Activated CD8-positive, alpha-beta memory T cell treated with anti-CD3 and anti-CD28 coated beads, Interleukin-2, amount 50 U/mL, for 24 hours (primary cell): Measurements from ENCODE around the gene ACSF3.
"Not testable (repeated sequence)": the region's sequence is repeated elsewhere in the genome, so short reads cannot be mapped to it uniquely, and the experiment has no call there.

ENCODE experiments used
- DNase-seq: peaks from one replicate; pipeline ENCODE4 v3.0.0-alpha.2; 2020; ENCODE audit errors: extremely low read depth

Gene ACSF3

DNA sequence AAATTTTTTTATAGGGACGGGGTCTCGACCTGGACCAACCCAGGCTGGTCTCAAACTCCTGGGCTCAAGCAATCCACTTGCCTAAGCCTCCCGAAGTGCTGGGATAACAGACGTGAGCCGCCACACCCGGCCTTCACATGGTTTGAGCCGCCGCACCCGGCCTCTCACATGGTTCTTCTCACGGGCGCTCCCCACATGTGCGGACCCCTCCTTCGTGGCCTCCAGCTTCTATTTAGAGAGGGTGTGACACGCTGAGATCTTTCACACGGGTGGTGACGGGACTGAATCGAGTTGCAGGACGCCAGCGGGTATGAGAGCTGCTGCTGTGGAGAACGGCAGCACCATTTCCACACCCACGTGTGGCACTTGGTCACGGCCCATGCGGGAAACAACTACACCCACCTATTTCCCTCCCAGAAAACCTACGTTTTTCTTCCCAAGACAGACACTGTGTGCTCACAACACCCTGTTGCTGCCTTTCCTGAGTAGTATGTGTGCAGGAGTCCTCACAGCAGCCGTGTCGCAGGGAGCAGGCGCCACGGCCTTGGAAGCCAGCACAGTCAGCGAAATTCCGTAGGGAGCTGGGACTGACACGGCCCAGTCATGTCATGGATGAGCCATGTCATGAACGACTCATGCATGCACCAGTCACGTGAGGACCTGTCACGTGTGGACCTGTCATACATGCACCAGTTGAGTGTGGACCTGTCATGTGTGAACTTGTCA is 20.1 kb upstream of the ACSF3 start:
- DNase-seq = no peak

DNA sequence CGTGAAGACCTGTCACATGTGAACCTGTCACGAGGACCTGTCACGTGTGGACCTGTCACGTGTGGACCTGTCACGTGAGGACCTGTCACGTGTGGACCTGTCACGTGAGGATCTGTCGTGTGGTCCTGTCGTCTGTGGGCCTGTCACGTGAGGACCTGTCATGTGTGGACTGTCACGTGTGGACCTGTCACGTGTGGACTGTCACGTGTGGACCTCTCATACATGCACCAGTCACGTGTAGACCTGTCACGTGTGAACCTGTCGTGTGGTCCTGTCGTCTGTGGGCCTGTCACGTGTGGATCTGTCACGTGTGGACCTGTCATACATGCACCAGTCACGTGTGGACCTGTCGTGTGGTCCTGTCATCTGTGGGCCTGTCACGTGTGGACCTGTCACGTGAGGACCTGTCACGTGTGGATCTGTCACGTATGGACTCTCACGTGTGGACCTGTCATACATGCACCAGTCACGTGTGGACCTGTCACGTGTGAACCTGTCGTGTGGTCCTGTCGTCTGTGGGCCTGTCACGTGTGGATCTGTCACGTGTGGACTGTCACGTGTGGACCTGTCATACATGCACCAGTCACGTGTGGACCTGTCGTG is 19.5 kb upstream of the ACSF3 start:
- not testable (repeated sequence) for DNase-seq

DNA sequence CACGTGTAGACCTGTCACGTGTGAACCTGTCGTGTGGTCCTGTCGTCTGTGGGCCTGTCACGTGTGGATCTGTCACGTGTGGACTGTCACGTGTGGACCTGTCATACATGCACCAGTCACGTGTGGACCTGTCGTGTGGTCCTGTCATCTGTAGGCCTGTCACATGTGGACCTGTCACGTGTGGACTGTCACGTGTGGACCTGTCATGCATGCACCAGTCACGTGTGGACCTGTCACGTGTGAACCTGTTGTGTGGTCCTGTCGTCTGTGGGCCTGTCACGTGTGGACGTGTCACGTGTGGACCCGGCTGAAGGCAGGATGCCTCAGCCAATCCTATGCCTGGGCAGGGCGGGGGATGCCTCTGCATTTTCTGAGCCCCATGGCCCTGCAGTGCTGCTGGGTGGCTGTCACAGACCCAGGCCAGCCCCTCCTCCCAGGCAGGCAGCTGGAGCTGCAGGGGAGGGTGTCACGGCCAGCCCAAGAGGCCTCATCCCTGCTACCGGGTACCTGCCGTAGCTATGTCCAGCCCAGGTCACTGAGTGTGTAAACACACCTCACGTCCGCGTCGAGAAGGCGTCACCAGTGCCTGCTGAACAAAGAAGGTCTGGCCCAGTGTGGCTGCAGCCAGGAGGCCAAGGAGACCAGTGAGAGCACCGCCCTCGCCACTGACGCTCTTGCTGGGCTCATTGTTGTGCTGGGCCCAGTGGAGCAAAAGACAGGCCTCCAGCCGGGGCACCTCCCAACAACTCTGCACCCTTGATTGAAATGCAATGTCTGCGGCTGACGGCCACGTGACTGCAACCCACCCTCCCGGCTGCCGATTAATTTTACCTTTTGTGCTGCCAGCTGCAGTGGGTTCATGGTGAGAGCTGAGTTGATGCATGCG is 18.6 kb upstream of the ACSF3 start:
- DNase-seq = no peak

DNA sequence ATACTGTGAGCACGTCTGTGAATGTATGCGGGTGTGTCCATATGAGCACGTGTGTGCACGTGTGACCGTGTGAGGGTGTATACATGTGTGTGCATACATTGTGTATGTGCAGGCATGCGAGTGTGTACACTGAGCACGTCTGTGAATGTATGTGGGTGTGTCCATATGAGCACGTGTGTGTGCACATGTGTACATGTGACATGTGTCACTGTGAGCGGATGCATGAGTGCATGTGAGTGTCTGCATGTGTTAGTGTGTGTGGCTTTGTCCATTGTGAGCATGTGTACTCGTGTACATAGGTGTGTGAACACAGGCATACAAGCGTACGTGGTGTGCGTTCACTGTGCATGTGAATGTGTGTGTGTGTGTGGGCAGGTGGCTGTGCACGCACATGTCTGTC is 17.5 kb upstream of the ACSF3 start:
- DNase-seq = no peak

DNA sequence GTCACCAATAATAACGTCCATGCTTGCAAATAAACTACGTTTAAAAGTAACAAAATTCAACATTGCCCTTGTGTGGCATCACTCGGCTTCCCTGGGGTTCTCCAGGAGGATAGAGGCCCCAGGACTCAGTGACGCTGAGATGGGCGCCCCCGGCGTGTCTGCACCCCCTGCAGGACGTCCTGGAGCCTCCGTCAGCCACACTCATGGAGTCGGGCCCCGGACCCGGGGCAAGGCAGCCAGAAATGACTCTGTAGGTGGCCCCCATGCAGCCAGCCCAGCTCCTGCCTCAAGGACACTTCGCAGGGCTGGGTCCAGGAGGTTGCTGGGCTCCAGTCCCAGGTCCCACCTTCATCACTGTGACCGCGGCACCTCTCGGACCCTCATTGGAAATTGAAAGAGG is 16.6 kb upstream of the ACSF3 start:
- no peak for DNase-seq

DNA sequence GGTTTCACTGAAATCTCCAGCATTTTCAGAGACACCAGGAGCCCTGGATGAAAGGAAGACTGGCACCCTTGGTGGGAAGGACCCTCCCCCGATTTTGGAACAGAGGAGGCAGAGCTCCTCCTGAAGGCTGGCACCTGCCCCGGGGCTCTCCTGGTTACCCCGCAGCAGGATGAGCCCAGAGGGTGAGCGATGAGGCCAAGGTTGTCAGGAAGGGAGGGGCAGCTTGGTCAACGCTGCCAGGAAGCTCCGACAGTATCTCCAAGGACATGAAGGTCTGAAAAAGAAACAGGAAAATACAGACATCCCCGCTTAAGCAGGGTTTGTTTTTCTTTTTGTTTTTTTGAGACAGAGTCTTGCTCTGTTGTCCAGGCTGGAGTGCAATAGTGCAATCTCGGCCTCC is 15.5 kb upstream of the ACSF3 start:
- DNase-seq = no peak

DNA sequence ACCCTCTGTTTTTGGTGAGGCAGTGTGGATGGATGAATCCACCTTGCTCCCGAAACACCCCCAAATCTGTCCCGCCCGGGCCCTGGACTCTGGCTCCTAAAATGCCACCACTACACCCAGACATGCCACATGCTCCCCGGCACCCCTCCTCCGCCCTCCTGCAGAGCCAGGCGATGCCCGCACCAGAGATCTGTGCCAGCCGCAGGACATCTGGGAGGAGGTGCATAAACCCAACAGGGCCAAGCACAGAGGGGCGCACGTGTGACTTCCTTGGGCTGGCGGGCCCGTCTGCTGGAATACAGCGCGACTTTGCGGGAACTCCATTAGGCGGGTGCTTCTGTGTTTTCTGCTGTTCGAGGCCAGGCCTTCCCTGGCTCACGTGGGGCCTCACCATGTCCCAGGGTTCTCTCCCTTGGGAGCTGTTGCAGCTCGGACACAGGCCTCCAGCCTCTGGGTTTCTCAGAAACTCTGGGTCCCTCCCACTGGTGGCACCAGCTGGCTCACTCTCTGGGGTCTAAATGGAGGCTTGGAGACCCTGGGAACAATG is 14.1 kb upstream of the ACSF3 start:
- DNase-seq = no peak

DNA sequence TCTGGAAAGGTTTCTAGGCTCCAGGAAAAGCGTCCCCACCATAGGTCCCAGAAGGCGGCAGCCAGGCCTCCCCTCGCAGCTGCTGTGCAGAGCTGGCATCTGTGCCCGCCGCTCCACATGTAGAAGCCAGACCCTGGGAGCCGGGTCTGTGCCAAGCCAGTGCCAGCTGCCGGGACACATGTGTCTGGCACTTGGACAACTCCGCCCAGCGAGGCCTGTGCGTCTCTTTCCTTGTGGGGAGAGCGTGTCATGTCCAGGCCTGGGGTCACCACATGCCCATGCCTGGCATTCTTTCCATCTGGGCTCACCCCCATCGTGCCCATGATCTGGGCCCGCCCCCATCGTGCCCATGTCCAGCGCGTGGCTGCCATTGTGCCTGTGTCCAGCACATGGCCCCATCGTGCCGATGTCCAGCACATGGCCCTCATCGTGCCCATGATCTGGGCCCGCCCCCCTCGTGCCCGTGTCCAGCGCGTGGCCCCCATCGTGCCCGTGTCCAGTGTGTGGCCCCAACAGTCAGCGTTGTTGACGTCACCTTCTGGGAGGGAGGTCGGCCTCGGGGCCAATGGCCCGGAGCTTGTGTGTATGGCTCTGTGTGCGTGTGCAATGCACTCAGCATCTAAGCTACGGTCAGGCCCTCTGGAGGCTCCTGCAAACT is 13.3 kb upstream of the ACSF3 start:
- no peak for DNase-seq

DNA sequence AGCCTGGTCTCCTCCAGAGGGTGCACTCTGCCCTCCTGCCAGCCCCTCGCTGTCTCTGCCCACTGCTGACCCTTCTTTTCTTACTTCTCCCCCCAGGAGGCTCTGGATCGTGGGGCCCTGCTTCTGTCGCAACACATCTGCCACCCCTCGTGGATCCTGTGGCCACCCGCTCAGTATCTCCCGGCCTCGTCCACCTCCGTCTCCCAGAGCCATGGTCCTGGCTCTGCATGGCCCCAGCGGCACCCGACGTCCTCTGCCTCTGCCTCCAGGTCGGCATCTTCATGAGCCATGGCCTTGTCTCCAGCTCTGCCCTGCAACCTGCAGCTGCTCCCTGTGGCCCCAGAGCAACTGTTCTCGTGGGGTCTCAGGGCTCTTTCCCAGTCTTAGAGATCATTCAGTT is 12.1 kb upstream of the ACSF3 start:
- DNase-seq = no peak

DNA sequence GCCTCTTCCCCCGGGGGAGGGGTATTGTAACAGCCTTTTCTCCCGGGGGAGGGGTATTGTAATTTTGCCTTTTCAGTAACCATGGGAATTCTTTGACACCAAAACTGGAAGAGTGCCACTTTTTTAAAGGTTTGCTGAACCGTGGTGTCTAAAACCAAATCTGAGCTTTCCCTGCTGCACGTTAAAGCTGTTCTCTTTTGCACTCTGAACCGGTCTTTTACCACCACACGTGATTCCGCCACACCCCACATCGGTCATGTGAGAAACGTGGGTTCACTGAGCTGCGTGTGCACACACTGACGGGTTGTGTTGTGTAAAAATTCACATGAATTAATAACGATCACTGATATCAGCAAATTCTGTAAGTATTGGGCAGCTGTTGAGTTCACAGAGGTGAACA is 9.2 kb upstream of the ACSF3 start:
- DNase-seq = no peak

DNA sequence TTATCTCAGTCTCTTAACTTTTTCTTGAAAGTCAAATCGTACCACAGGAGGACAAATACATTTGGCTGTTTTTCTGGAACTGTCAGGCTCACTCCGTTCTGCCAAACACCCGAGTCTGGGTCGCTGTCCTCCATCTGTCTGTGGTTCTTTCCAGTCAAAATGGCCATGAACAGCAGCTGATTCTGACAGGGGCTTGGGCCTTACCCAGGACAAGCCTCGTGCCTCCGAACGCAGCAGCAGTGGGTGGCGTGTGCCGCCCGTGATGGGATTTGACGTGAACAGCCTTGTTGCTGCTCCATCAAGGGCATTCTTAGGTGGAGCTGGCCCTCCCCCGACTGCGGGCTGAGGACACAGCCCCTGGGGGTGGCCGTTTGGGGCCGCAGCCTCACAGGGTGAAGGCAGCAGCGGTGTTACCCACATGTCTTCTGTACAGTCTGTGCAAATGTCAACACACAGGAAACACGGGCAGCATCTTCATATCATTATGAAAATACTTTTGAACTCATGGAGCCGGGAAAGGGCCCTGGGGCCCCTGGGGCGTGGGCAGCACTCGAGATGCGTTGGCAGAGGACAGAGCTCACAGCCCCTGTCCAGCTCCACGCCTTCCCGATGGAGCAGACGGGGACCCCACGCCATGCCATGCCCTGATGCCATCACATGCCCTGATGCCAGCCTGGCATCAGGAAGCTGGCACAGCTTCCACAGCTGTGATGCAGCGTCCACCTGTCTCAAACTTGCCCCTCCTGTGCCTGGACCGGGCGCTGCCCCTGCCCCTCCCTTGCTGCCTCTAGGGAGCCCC is 8.6 kb upstream of the ACSF3 start:
- DNase-seq = no peak

DNA sequence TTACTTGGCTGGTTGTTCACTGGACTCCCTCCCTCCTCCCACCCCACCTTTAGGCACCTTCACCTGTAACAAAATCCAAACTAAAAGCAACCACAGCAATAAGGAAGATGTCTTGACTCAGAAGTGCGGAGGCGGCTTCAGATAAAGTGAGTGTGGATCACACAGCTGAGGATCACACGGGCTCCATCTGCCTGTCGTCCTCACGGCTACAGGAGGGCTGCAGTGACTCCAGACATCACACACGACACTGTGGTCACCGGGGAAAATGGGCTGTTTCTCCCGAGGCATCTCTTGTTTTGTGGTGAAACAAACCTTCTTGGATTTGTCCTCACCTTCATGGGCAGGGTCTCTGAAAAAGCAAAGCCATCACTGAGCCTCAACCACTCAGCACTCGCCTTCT is 7.9 kb upstream of the ACSF3 start:
- no peak for DNase-seq

DNA sequence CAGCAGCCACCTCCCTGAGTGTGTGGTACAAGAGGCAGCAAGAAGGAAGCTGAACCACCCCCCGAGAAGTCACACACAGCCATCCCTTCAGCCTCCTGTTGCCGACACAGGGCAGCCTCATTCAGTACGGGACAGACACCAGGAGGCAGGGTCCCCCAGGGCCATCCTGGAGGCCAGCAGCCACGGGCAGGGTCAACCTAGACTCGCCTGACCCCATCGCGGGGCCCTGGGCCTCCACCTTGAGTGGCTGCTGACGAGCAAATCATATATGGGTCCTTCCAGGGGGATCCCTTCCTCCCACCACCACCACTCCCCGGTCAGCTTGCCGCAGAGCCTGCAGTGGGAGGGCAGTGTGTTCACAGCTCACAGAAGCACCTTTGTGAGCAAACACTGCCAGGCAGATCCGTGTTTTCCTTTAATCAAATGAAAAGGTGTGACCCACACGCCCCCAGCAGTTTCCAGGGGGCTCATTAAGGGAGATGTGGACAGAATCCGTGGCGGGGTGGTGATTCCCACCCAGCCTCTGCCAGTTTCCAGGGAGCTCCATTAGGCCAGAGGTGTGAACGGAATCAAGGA is 5.6 kb upstream of the ACSF3 start:
- DNase-seq = no peak

DNA sequence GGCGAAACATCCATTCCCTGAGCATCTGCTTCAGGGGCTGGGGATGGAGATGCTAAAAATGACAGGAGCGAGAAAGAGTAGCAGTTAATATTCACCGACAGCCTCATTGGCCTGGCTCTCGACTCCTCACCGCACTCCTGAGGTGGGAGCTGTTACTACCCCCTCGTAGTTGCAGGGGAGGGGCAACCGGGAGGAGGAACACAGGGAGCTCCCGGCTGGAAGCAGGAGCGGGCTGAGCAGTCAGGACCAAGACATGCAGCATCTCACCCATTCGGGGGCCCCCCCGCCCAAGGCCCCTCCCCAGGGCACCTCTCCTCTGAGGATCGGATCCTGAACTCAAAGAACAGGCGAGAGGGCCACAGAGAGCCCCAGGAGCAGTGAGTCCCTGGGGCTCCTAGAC is 4.5 kb upstream of the ACSF3 start:
- DNase-seq = no peak

DNA sequence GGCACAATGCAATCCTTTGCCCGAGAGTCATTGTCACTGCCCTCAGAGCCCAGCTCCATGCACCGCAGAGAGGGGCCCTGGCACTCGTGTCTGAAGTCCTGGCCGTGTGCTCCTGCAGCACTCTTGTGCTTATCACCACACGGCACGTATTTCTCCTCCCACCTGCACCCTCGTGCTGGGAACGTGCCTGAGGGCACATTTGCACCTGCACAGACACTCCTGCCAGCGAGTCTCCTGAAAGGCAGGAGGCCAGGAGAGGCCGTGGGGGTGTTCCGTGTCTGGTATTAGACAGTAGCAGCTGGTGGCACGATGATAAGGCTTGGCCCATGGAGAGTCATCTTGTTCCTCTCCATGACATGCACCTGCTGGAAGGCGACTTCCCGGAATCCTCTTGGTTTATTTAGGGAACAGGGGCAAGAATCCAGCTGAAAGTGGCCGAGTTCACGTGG is 3.4 kb upstream of the ACSF3 start:
- DNase-seq = no peak

DNA sequence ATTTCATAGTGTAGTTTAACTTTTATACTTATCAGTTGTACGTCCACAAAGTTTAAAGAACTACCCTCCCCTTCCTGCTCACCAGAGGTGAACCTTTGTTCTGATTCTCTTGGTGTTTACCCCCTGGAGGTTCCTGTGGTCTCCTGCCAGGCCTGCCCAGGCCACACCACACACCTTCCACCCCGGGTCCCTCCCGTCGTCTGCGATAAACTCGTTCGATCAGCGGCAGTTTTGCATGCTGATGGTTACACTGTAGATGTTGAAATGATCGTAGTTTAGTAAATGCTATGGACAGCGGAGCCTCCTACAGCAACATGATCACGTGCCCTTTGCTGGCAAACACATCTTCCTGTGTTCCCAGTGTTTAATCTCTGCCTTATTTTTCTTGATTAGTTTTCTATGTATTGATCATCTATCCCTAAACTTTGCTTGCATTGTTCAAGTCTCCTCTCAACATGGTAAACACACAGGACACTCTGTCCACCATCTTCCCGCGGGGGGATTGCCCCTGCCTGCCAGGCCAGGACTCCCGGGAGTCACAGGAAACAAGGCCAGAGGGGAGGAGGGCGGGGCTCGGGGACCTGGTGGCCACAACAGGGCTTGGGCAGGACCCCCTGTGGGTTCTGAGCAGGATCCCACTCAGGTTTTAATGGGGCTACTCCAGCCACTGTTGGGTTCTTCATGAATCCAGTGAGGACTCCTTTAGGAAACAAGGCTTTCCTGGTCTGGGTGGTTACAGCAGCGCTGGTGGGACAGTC is 2.8 kb upstream of the ACSF3 start:
- no peak for DNase-seq

DNA sequence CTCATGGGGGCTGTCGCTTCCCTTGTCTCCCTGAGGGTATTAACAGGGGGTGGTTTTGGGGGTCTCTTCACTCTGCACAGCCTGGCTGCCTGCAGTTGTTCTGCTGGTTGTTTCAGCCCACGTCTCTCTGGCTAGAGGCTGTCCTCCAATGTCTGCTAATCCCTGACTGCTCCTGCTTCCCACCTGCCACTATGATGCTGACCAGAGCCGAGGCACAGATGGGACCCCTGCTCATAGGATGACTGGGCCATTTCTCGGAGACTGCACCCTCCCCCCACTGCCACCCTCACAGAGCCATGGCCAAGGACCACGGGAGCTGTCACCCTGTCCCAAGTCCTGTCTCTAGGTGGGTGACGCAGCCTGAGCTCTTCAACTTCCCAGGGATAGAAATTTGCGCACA is 1.6 kb upstream of the ACSF3 start:
- DNase-seq = no peak

DNA sequence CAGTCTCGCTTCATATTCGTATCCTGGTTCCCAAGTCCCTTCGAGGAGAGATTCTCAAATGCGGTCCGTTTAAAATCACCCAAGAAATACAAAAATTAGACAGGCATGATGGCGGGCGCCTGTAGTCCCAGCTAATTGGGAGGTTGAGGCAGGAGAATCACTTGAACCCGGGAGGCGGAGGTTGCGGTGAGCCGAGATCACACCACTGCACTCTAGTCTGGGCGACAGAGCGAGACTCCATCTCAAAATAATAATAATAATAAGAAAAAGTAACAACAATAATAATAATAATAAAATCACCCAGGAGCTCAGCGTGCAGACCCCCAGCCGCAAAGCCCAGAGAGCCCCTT is 425 bp upstream of the ACSF3 start:
- not testable (repeated sequence) for DNase-seq

DNA sequence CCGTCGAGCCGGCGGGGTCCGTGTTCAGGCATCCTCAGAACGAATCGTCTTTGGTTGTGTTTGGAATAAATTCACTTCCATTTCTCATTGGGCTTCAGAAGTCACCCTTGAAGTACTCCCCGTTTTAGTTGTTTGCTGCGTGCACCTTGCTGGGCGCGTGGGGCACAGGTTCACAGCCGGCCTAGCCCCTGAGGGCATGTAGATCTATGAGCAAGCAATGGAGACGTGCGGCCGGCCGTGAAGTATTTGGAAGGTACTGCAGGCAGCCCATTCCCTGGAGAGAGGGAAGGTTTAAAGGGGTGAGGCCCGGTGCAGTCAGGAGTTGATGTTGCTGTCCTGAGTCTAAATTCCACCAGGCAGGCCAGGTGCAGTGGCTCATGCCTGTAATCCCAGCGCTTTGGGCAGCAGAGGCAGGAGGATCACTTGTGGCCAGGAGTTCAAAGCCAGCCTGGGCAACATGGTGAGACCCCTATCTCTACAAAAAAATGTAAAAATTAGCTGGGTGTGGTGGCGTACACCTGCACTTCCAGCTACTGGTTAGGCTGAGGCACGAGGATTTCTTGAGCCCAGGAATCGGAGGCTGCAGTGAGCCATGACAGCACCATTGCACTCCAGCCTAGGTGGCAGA is 714 bp downstream of the ACSF3 start:
- no peak for DNase-seq

DNA sequence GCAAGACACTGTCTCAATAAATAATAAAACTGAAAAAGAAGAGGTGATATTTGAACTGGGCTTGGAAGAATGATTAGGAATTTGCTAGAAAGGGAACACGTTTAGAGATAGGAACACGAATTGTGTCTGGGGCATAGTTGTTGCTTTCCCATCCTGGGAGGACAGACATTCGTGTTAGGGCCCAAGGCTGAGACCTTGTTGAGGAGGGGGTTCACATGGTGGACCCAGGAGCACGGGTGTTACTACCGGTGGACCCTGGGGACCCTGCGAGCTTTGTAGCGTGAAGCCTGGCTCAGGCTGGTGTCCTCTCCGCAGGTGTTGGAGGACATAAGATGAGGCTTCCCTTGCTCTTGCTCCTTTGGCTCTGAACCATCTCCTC is 1.2 kb downstream of the ACSF3 start:
- no peak for DNase-seq
